HL-60 (cell line): ENCODE results near the gene ZMYM2.

Experiments
- DNase-seq, 2 experiments: peaks; one replicate each; pipeline ENCODE4 v3.0.0-alpha.2; 2010 to 2020; ENCODE audit warnings: low read depth in 1 of 2, low spot score in 1 of 2
- H3K27ac ChIP-seq: fragments of 250-450 bp; sonication (Bioruptor Pico); replicated peaks from 2 replicates; pipeline ENCODE4 v1.5.1; 2020; ENCODE audit warnings: mild to moderate bottlenecking, moderate library complexity
- H3K27me3 ChIP-seq: fragments of 250-450 bp; sonication (Bioruptor Pico); 2 replicates; pipeline ENCODE4 v1.5.1; 2021; ENCODE audit warnings: mild to moderate bottlenecking, moderate library complexity; ENCODE audit not compliant: insufficient read depth, poor library complexity, severe bottlenecking
- H3K4me3 ChIP-seq: replicated peaks from 2 replicates; pipeline ENCODE4 v1.5.1; 2011; ENCODE audit warnings: mild to moderate bottlenecking, control low read depth, low read length; ENCODE audit not compliant: insufficient read depth
- GABPA ChIP-seq: IDR thresholded peaks from 2 replicates; pipeline ENCODE4 v1.6.1; 2012; ENCODE audit warnings: low read depth
- POLR2AphosphoS5 ChIP-seq: IDR thresholded peaks from 2 replicates; pipeline ENCODE4 v1.6.1; 2012; ENCODE audit warnings: low read depth
- REST ChIP-seq: IDR thresholded peaks from 2 replicates; pipeline ENCODE4 v1.6.1; 2012; ENCODE audit warnings: low read depth; ENCODE audit not compliant: insufficient replicate concordance
- SPI1 ChIP-seq: IDR thresholded peaks from 2 replicates; pipeline ENCODE4 v1.6.1; 2012; ENCODE audit warnings: low read depth, mild to moderate bottlenecking, borderline replicate concordance
- TF ChIP-seq, protein P1 (sequence below): IDR thresholded peaks from one replicate; pipeline ENCODE4 v1.5.1; 2011; ENCODE audit warnings: low read length, control low read depth, inconsistent platforms; ENCODE audit not compliant: insufficient read depth

Gene ZMYM2

GRCh38 chr13:20125783-20126165 lies 167.2 kb downstream of the ZMYM2 start:
- Histone ChIP-seq H3K27ac (peak overlapping the region; percentile 85), H3K4me3 (no peak overlapping the region), H3K27me3 (no peaks in the 10 kb centered on the region)
- no peak for DNase-seq
- TF ChIP-seq, protein P1, sequence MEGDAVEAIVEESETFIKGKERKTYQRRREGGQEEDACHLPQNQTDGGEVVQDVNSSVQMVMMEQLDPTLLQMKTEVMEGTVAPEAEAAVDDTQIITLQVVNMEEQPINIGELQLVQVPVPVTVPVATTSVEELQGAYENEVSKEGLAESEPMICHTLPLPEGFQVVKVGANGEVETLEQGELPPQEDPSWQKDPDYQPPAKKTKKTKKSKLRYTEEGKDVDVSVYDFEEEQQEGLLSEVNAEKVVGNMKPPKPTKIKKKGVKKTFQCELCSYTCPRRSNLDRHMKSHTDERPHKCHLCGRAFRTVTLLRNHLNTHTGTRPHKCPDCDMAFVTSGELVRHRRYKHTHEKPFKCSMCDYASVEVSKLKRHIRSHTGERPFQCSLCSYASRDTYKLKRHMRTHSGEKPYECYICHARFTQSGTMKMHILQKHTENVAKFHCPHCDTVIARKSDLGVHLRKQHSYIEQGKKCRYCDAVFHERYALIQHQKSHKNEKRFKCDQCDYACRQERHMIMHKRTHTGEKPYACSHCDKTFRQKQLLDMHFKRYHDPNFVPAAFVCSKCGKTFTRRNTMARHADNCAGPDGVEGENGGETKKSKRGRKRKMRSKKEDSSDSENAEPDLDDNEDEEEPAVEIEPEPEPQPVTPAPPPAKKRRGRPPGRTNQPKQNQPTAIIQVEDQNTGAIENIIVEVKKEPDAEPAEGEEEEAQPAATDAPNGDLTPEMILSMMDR, result no peak
- TF ChIP-seq POLR2AphosphoS5 (no peak), GABPA (no peak), REST (no peak), SPI1 (no peak)

GRCh38 chr13:20126541-20127261 lies 168.2 kb downstream of the ZMYM2 start:
- TF ChIP-seq POLR2AphosphoS5, result peak; percentile 12; the same call in 1 of the 2 replicates
- TF ChIP-seq SPI1, result peak; percentile 93
- TF ChIP-seq, protein P1, result no peak
- peak overlapping the region; percentile 63 for H3K4me3 ChIP-seq
- DNase-seq, result peak; percentile 41 to 81
- H3K27ac ChIP-seq, result peak overlapping the region; percentile 85
- H3K27me3 ChIP-seq, result no peaks in the 10 kb centered on the region

- Histone ChIP-seq H3K4me3 (peak overlapping the region; percentile 63), H3K27me3 (no peaks in the 10 kb centered on the region), H3K27ac (peak overlapping the region; percentile 85)
- TF ChIP-seq POLR2AphosphoS5, result no peak
- no peak for TF ChIP-seq SPI1
- TF ChIP-seq, protein P1, result no peak
- no peak for TF ChIP-seq GABPA
- TF ChIP-seq REST, result no peak
- DNase-seq, result peak; percentile 62 to 73
These were observed 168.7 kb downstream of the ZMYM2 start for GRCh38 chr13:20127262-20127561.
